GM19455 (cell line): Measurements from ENCODE around the gene CEMIP.

Source experiments
- ATAC-seq: cut with Tn5 transposase; IDR thresholded peaks from one replicate; pipeline ENCODE4 v1.9.1; 2021; ENCODE audit not compliant: unreplicated experiment

CEMIP gene, protein sequence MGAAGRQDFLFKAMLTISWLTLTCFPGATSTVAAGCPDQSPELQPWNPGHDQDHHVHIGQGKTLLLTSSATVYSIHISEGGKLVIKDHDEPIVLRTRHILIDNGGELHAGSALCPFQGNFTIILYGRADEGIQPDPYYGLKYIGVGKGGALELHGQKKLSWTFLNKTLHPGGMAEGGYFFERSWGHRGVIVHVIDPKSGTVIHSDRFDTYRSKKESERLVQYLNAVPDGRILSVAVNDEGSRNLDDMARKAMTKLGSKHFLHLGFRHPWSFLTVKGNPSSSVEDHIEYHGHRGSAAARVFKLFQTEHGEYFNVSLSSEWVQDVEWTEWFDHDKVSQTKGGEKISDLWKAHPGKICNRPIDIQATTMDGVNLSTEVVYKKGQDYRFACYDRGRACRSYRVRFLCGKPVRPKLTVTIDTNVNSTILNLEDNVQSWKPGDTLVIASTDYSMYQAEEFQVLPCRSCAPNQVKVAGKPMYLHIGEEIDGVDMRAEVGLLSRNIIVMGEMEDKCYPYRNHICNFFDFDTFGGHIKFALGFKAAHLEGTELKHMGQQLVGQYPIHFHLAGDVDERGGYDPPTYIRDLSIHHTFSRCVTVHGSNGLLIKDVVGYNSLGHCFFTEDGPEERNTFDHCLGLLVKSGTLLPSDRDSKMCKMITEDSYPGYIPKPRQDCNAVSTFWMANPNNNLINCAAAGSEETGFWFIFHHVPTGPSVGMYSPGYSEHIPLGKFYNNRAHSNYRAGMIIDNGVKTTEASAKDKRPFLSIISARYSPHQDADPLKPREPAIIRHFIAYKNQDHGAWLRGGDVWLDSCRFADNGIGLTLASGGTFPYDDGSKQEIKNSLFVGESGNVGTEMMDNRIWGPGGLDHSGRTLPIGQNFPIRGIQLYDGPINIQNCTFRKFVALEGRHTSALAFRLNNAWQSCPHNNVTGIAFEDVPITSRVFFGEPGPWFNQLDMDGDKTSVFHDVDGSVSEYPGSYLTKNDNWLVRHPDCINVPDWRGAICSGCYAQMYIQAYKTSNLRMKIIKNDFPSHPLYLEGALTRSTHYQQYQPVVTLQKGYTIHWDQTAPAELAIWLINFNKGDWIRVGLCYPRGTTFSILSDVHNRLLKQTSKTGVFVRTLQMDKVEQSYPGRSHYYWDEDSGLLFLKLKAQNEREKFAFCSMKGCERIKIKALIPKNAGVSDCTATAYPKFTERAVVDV (N-terminal part only)

DNA sequence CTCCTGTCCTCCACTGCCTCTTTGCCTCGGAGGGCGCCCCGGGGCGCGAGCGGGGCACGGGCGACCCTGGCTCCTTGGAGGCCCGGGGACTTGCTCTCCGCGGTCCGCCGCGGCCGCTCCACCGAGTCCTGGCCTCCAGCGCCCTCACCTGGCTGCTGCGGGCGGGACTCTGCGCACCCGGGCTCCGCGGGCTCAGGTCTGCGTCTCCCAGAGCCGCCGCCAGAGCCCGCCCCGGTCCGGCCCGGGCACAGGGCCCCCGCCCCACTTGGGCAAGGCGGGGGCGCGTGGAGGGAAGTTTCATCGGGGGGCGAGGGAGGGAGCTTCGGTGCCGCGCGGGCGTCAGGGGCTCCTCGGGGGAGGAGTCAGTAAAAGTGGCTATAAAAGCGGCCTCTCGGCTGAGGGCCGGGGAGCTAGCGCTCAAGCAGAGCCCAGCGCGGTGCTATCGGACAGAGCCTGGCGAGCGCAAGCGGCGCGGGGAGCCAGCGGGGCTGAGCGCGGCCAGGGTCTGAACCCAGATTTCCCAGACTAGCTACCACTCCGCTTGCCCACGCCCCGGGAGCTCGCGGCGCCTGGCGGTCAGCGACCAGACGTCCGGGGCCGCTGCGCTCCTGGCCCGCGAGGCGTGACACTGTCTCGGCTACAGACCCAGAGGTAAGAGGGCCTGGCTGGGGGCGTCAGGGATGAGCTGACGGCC lies at the start of gene CEMIP:
CEMIP (plus strand) TSS at position 407 of the 694 bp plus-strand sequence. CDS start 94,510 bp downstream, outside the sequence.
- ATAC-seq = no peak

DNA sequence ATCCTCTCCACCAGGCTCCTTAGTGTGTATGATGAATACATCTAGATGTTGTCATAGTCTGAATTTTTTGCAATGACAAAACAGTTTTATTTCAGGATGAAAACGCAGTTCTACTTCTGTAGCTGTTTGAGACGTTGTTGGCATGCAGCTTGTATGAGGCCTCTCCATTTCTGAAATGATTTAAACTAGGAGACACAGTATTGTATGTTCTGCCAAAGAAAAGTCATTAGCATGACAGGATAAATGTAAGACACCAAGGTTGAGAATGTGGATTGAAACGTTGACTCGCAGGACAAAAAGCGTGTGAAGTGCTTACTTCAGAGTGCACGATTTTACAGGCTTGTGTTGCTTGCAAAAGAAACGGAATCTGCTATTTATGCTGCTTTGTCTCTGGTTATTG lies 48.8 kb upstream of the CEMIP start:
- no peak for ATAC-seq

DNA sequence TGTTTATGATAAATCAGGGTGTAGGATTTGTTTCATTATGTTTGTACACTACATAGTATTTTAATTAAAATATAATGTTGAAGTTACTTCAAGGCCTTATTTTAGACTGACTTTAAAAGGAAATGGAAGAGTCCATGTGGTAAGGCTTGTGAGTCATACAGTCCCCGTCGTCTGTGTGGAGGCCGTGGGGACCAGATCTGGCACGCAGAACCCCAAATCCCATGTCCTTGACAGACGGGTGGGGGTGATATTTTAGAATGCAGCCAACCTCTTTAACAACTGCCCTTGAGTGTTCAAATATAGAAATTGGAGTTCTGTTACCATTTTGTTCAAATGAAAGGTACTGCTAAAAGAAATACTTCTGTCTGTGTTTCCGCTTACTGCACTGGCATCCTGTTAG lies 48.2 kb upstream of the CEMIP start:
- ATAC-seq = no peak

DNA sequence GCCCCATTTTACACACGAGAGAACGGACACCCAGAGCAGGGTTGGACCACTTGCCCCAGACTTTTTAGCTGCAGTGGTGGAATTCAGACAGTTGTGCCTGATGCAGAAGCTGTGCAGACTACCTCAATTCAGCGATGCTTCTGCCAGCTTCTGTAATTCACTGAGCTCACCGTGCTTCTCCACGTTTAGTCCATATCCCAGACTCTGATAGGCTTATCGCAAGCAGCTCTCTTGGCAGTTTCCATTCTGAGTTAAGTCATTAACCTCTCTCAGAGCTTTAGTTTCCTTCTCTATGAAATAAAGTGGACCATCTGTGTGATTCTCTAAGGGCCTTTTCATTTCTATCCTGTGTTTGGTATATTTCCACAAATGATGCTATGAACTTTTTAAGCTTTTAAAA lies 47.0 kb upstream of the CEMIP start:
- ATAC-seq = no peak

DNA sequence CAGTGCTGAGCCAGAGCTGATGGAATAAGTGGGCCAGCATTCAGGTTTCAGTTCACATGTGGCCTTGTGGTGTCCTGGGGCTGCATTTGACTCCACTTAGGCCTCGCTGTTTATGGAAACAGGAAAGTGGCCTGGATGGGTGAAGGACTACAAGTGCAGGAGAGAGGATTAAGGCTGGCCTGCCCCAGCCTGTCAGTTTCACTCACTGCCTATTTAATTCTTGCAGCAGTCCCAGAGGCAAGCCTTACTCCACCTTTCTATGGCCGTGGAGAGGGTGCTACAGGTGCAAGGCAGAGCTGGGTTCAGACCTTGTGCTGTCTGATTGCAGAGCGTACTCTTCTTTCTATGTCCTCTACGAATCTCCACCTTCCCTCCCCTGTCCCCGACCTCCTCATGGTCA lies 46.4 kb upstream of the CEMIP start:
- ATAC-seq = no peak

DNA sequence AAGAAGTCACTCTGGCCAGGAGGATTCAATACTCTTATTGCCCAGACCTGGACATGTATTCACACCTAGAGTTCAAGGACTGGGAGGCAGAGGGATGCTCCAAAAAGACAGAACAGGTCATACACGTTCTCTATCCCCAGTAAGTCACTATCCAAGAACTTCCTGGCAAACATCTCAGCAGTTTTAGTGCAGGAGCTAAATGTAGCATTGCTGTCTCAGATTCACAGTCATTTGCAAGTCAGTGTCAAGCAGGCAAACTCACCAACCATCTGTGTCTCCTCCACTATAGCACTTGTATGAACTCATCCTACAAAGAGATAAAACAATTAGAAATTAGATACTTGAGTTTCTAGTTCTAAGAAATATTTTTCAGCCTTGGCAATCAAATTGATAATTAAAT lies 45.7 kb upstream of the CEMIP start:
- no peak for ATAC-seq

DNA sequence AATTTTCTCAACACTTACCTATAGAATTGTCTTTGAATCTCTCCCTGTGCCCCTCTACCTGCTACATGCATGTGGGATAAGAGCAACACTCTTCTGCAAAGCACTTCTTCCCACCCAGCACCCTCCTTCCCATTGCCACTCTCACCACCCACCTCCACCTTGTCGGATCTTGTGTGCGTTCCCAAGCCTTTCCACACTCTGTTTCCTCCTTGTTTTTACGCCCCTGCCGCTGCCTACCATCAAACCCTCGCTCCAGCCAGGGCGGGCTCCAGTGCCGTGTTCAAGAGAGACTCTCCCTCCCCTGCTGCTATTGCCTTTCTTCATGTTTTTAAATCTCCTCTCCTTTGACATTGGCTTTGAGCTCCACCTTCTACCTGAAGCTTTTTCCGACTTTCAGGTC lies 43.8 kb upstream of the CEMIP start:
- ATAC-seq = no peak

DNA sequence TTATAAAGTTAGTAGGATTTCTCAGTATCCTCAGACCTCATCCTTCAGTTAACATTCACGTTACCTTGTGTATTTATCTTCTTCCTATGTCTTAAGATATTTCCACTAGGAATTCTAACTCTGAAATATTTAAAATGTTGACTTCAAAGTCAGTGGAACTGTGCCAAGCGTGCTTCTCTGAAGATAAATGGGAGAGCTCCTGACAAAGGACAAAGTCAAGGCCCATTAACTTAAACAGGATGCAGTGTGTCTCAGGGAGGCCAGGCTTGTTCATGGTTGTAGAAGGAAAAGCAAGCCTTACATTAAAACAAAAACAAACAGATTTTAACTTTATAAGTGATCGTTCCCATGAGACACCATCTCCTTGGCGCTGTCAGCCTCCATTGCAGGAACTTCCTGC lies 42.6 kb upstream of the CEMIP start:
- ATAC-seq = no peak

DNA sequence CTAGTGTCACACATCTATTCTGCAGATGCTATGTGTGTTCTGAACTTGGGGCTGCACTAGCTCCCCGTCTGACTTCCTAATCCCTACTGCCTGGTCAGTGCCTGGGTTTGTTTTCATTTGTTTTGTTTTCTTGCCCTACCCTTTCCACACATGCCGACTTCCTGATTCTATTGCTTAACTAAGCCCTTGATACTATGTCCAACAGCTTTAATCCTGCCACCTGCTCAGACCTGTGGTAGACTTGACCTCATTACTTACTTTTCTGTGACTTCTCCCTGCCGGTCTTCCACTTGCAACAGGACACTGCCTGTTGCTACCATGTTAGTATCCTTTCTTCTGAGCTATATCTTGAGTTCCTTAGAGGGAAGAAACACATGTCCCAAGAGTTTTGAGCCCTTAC lies 39.3 kb upstream of the CEMIP start:
- ATAC-seq = no peak

DNA sequence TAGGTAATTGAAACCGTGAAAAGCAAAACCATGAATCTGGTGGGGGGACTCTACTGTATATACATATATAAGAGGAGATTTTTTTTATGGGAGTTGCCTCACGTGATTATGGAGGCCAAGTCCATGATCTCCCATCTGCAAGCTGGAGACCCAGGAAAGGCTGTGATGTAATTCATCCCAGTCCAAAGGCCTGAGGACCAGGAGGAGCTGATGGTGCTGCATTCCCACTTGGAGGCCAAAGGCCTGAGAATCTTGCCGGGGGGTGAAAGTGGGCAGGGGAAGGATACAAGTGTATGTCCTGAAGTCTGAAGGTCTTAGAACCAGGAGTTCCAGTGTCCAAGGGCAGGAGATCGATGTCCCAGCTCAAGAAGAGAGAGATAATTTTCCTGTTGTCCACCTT lies 37.1 kb upstream of the CEMIP start:
- ATAC-seq = no peak

DNA sequence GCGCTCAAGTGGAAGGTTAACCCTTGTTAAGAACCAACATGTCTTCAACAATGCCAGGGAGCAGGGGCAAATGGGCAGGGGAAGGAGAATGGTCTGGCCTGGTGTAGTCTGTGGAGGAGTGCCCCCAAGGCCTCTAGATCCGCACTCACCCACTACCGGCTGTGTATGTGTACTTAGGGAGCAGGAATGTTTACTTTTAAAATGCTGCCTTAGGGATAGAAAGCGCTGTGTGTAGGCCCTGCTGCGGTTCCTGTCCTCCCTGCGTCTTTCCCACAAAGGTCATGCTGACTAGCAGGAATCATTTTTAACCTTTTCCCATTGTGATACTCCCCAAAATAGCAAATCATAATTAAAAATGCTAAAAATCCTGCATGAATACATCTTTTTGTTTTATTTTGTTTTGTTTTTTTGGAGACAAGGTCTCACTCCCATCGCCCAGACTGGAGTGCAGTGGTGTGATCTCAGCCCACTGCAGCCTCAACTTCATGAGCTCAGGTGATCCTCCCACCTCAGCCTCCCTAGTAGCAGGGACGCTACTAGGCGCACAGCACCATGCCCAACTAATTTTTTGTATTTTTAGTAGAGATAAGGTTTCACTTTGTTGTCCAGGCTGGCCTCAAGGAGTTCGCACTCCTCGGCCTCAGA lies 35.9 kb upstream of the CEMIP start:
- ATAC-seq = no peak

DNA sequence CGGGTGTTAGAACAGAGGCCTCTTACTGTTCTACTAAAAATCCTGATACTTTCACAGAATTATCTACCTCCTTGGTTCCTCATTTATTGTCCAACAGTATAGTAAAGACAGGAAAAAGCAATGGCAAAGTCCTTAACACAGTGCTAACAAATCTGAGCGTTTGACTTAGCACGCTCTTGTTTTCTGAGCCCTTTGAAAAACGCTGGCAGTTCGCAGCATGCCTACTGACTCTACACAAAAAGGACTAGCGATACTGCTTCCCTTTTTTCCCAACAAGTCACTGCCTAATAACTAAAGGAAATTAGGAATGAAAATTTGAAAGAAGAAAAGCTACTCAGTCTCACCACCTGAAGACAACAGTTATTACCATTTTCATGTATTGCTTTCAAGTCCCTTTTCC lies 34.8 kb upstream of the CEMIP start:
- no peak for ATAC-seq

DNA sequence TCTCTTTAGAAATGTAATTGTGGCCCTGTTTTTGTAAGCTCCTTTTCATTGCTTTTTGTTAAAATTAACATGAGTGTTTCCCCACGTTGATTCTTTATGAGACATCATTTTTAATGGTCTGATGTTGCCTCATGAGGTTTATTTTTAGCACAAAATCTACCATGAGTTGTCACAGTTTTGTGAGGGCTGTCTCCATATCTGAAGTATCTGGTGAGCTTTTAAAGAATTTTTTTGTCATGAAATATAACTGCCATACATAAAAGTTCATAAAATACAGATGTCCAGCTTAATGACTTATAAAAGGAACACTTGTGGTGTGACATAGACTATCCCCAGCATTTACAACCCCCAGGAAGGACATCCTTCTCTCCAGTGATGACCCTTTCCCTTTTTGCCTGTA lies 34.3 kb upstream of the CEMIP start:
- no peak for ATAC-seq

DNA sequence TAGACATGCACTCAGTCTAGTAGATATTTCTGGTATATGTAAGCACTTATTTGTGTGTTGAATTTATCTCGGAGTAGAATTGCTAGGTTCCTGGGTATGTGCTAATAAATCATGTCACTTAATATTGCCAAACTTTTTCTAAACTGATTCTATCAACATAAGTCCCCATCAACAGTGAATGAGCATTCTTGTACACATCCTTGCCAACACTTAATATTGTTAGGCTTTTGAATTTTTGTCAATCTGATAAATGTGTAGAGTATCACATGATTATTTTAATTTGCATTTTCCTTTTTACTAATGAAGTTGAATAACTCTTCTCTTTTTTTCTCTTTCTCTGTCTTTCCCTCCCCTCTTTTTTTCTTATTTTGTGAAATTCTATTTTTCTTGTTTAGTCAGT lies 33.3 kb upstream of the CEMIP start:
- ATAC-seq = no peak

DNA sequence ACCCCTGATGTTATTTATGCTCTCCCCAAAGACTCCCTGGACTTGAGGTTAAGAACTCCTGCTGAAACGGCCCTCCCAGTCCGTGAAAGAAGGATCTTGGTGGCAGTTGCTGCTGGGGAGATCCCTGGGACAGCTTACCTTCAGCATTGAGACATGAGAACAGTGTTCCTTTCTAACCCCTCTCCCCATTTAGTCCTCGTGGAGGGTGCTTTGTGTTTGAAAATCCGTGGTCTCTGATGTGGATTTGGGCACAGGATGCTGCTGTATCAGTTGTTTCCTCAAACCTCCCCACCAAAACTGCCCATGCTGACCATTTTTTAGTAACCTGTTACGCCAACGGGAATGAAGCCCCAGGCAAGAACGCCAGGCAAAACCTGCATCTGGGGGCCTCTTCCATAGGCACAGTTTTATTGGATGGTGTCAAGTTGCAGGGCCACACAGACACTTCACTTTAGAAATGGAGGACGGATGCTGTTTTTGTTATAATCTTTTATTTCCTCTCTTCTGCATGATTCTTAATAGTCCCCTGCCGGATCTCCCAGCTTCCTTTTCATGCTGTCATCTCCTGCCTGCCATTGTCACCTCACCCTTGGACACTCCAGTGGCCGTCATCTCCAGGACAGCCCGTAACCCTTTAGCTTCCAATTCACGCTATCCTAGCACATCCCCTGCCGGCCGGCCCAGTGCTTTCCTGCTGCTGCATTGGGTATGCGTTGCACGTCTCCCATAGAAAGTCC lies 31.7 kb upstream of the CEMIP start:
- no peak for ATAC-seq

DNA sequence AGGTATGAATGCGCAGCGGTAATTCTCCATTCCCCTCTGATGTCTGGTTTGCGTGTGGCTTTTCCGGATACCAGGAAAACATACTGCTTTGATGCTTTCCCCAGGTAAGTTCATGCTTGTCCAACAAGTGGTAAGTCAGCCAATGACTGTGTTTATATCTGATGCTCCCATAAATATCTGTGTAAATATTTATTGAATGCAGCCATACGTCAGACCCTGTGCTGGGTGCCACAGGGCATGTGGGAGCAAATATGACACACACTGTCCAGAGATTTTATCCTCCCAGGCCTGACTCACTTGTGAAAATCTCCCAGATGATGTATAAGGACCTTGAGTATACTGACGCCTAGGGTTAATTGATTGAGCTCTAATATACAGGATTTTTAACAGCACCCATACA lies 29.6 kb upstream of the CEMIP start:
- ATAC-seq = no peak

DNA sequence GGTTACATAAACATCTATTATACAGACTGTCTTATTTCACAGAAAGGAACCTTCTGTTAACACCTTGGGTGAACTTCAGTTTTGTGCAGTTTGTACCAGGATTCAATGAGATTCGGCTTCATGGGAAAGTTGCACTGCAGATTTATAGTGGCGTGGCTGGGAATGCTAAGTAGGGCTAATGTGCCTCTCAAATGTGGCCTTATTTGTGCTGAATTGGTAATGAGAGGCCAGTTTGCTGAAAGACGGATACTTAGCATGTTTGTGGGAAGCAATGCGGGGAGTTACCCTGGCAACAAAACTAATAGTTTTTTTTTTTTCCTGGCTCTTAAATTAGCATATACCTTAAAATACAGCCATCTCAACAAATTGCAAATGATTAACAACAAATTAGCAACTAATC lies 28.6 kb upstream of the CEMIP start:
- no peak for ATAC-seq

DNA sequence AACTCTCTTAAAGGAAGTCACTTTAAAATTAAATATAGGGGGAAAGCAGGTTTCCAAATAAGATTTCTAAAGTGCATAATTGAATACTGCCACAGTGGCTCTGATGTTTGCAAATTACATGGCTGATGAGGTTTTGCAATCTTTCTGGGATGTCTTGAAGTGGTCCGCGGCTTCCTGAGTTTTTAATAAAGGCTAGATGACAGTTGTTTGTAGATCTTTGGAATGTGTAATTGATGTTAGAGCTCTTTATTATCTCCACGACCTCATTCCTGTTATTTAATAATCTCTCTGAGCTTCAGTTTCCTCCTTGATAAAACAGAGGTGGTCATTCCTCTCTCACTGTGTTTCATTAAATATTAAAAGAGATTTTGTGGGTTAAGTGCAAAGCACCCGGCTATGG lies 27.0 kb upstream of the CEMIP start:
- no peak for ATAC-seq

DNA sequence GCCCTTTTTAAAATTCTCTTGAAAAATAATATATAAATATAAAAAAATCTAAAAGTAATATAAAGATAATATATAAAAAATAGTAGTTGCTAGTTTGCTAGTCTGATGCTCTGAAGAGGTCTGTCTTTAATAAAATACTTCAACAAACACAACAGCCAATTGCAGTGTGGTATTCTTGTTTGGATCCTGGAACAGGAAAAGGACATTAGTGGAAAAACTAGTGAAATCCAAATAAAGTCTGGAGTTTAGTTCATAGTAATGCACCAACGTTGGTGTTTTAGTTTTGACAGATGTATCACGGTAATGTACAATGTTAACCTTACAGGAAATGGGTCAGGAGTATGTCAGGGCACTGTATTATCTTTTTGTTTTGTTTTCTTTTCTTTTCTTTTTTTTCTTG lies 26.0 kb upstream of the CEMIP start:
- no peak for ATAC-seq

DNA sequence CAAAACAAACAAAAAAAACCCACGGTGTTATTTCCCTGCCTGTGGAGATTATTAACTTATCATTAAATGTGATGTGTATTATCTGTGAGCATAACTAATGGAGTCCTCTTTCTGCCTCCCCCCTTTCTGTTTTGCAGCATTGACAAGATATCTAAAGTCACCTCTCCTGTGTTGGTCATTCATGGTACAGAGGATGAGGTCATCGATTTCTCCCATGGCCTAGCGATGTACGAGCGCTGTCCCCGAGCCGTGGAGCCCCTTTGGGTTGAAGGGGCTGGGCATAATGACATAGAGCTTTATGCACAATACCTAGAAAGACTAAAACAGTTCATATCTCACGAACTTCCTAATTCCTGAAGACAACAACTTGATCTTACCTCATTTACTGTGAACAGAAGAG lies 25.2 kb upstream of the CEMIP start:
- ATAC-seq = no peak
